ENCODE measurements around the gene TLE2. TPM values are rescaled to one million over a fixed set of nuclear protein-coding genes. Genes with fewer than 3 reads are reported as not detected.

Gene TLE2
- polyA plus RNA-seq, 3 donors = not detected

- Mint-ChIP-seq H3K27ac (peak overlapping the region in 1 of 7 donors; percentile 60), H3K4me3 (no peak overlapping the region), H3K4me1 (peaks cover 10% of the 10 kb centered on the region), H3K9me3 (peaks cover 0 to 2% (median 0%) of the 10 kb centered on the region in 7 donors), H3K36me3 (no peaks in the 10 kb centered on the region), H3K27me3 (ENCODE audit: low read depth in 3 of 3) (peaks cover 9 to 27% (median 14%) of the 10 kb centered on the region in 3 donors)
- no peak overlapping the region for H3K4me2 ChIP-seq (replicated peaks; ENCODE audit: extremely low read depth, low read length, poor library complexity, severe bottlenecking)
- H3K36me3 ChIP-seq (replicated peaks in 1 of 2; ENCODE audit: control insufficient read depth in 1 of 2, insufficient read depth in 2 of 2, low read length in 2 of 2) = no peaks in the 10 kb centered on the region
- no peak overlapping the region for H3K27ac ChIP-seq (ENCODE audit: low read depth in 1 of 2, low read length in 2 of 2)
- H3K9ac ChIP-seq (ENCODE audit: insufficient read depth, low read length, poor library complexity, severe bottlenecking) = no peak overlapping the region
- no peak for DNase-seq
- intact Hi-C loops (cut with micrococcal nuclease) = no loop called here
- H3K4me3 ChIP-seq (replicated peaks in 1 of 3; ENCODE audit: low read depth in 2 of 3, low read length in 3 of 3) = no peak overlapping the region
- TF ChIP-seq CTCF (IDR thresholded peaks at IDR 0.05) = no peak
- no peaks in the 10 kb centered on the region for H3K27me3 ChIP-seq (ENCODE audit: control insufficient read depth in 2 of 2, insufficient read depth in 2 of 2, low read length in 2 of 2)
- H2AFZ ChIP-seq (ENCODE audit: insufficient read depth, low read depth, low read length, poor library complexity, severe bottlenecking) = no peak overlapping the region
- H4K20me1 ChIP-seq (ENCODE audit: insufficient read depth, low read length) = peaks cover 3% of the 10 kb centered on the region
- H3K9me3 ChIP-seq (replicated peaks in 1 of 2; ENCODE audit: control insufficient read depth in 1 of 2, insufficient read depth in 1 of 2, low read length in 2 of 2) = no peaks in the 10 kb centered on the region
- H3K79me2 ChIP-seq (ENCODE audit: insufficient read depth, low read length) = peaks cover 18% of the 10 kb centered on the region
- H3K4me1 ChIP-seq (ENCODE audit: control insufficient read depth in 1 of 2, insufficient read depth in 2 of 2, low read length in 2 of 2) = peaks cover 12 to 17% of the 10 kb centered on the region in 2 donors
- WGBS (ENCODE audit: insufficient coverage) = 37% methylated on average over 9 of the region's 15 CpGs
Observed at GRCh38 chr19:3065675-3066357, 36.7 kb upstream of the TLE2 start.

DNA sequence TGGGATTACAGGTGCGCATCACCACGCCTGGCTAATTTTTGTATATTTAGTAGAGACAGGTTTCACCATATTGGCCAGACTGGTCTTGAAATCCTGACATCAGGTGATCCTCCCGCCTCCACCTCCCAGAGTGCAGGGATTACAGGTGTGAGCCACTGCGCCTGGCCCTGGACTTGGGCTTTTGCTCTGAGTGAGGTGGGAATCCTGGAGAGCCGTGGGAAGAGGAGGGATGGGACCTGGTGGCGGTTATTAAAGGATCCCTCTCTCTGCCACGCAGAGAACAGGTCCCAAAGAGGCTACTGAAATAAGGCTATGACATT lies 34.9 kb upstream of the TLE2 start:
- Histone ChIP-seq H4K20me1 (ENCODE audit: insufficient read depth, low read length) (peaks cover 20% of the 10 kb centered on the region), H3K9ac (ENCODE audit: insufficient read depth, low read length, poor library complexity, severe bottlenecking) (no peak overlapping the region), H3K27ac (ENCODE audit: low read depth in 1 of 2, low read length in 2 of 2) (no peak overlapping the region), H3K79me2 (ENCODE audit: insufficient read depth, low read length) (peaks cover 31% of the 10 kb centered on the region), H3K4me1 (ENCODE audit: control insufficient read depth in 1 of 2, insufficient read depth in 2 of 2, low read length in 2 of 2) (peaks cover 22 to 31% of the 10 kb centered on the region in 2 donors), H2AFZ (ENCODE audit: insufficient read depth, low read depth, low read length, poor library complexity, severe bottlenecking) (no peak overlapping the region), H3K9me3 (replicated peaks in 1 of 2; ENCODE audit: control insufficient read depth in 1 of 2, insufficient read depth in 1 of 2, low read length in 2 of 2) (no peaks in the 10 kb centered on the region), H3K4me3 (replicated peaks in 1 of 3; ENCODE audit: low read depth in 2 of 3, low read length in 3 of 3) (no peak overlapping the region), H3K36me3 (replicated peaks in 1 of 2; ENCODE audit: control insufficient read depth in 1 of 2, insufficient read depth in 2 of 2, low read length in 2 of 2) (peaks cover 9 to 11% of the 10 kb centered on the region in 2 donors), H3K4me2 (replicated peaks; ENCODE audit: extremely low read depth, low read length, poor library complexity, severe bottlenecking) (no peak overlapping the region), H3K27me3 (ENCODE audit: control insufficient read depth in 2 of 2, insufficient read depth in 2 of 2, low read length in 2 of 2) (no peaks in the 10 kb centered on the region)
- TF ChIP-seq CTCF (IDR thresholded peaks at IDR 0.05) = no peak
- Mint-ChIP-seq H3K4me3 (no peak overlapping the region), H3K36me3 (peaks cover 7 to 11% of the 10 kb centered on the region in 2 donors), H3K4me1 (peaks cover 21% of the 10 kb centered on the region), H3K27ac (no peak overlapping the region), H3K9me3 (peaks cover 0 to 1% (median 0%) of the 10 kb centered on the region in 7 donors), H3K27me3 (ENCODE audit: low read depth in 3 of 3) (peaks cover 10 to 25% (median 14%) of the 10 kb centered on the region in 3 donors)
- WGBS (ENCODE audit: insufficient coverage) = 100% methylated on average over 1 of the region's 7 CpGs
- DNase-seq = no peak
- intact Hi-C loops (cut with micrococcal nuclease) = no loop called here

Measured in CD14-positive monocyte (primary cell).